Stimulated activated CD4-positive, alpha-beta T cell treated with anti-CD3 and anti-CD28 coated beads, Interleukin-4, amount 100 ng/mL, for 48 hours (primary cell): ENCODE results near the gene HEXD.
"Not testable (repeated sequence)": the region's sequence is repeated elsewhere in the genome, so short reads cannot be mapped to it uniquely, and the experiment has no call there.

Experiments
- DNase-seq, 2 donors: peaks; one replicate each; pipeline ENCODE4 v3.0.0-alpha.2; 2020; ENCODE audit warnings: low read depth in 2 of 2

Gene HEXD

GRCh38 chr17:82418001-82418986 lies at the start of gene HEXD, which contains the start of gene OGFOD3:
Gene HEXD, plus strand, starts transcription at chr17:82418347. Its CDS starts 1,453 bp downstream, at chr17:82419800.
Gene OGFOD3, minus strand, starts transcription at chr17:82418586. Its CDS starts 101 bp downstream, at chr17:82418485.
- DNase-seq, result peak; percentile 74 to 80

GRCh38 chr17:82369211-82369610 lies 48.9 kb upstream of the HEXD start:
- no peak for DNase-seq

- DNase-seq, result no peak
Observed at GRCh38 chr17:82370471-82371332, 47.4 kb upstream of the HEXD start.

- DNase-seq, result no peak
Observed at GRCh38 chr17:82371333-82372248, 46.6 kb upstream of the HEXD start, which contains the start of gene UTS2R. Gene UTS2R, plus strand, starts transcription at chr17:82371765. Its CDS starts 2,560 bp downstream, at chr17:82374325.

GRCh38 chr17:82372249-82373071 lies 45.7 kb upstream of the HEXD start:
- no peak for DNase-seq

GRCh38 chr17:82373072-82373452 lies 45.1 kb upstream of the HEXD start:
- not testable (repeated sequence) for DNase-seq

GRCh38 chr17:82373731-82374625 lies 44.2 kb upstream of the HEXD start:
- DNase-seq, result no peak

GRCh38 chr17:82374626-82375331 lies 43.4 kb upstream of the HEXD start:
- no peak for DNase-seq

GRCh38 chr17:82375359-82376041 lies 42.6 kb upstream of the HEXD start:
- no peak for DNase-seq

GRCh38 chr17:82376042-82376730 lies 42.0 kb upstream of the HEXD start:
- DNase-seq, result no peak

- not testable (repeated sequence) for DNase-seq
Observed at GRCh38 chr17:82377294-82377693, 40.9 kb upstream of the HEXD start.

- no peak for DNase-seq
Observed at GRCh38 chr17:82377924-82378740, 40.0 kb upstream of the HEXD start.

GRCh38 chr17:82378741-82379021 lies 39.5 kb upstream of the HEXD start:
- DNase-seq, result no peak

GRCh38 chr17:82380860-82381702 lies 37.1 kb upstream of the HEXD start:
- DNase-seq, result no peak

- not testable (repeated sequence) for DNase-seq
Observed at GRCh38 chr17:82381703-82382009, 36.5 kb upstream of the HEXD start.
